Osteoblast (primary cell): ENCODE data around the gene EYS. TPM values are rescaled to one million over a fixed set of nuclear protein-coding genes. Genes with fewer than 3 reads are reported as not detected.
A peak's percentile ranks its signal among the peaks of the same experiment; 100 is the strongest.

Experiments used
- DNase-seq: peaks from one replicate; pipeline ENCODE4 v3.0.0; 2011; ENCODE audit warnings: low spot score, mixed read lengths; ENCODE audit not compliant: insufficient read length; ENCODE audit errors: missing footprints
- H2AFZ ChIP-seq: 2 replicates; pipeline ENCODE4 v1.6.0; 2011; ENCODE audit warnings: mild to moderate bottlenecking, low read length
- H3K27ac ChIP-seq: 2 replicates; pipeline ENCODE4 v1.5.1; 2011; ENCODE audit warnings: mild to moderate bottlenecking, low read depth, low read length, moderate library complexity
- H3K27me3 ChIP-seq: 2 replicates; pipeline ENCODE4 v1.6.0; 2012; ENCODE audit warnings: mild to moderate bottlenecking, control low read depth, inconsistent platforms, low read length, moderate library complexity; ENCODE audit not compliant: insufficient read depth
- H3K36me3 ChIP-seq: 2 replicates; pipeline ENCODE4 v1.5.1; 2011; ENCODE audit warnings: mild to moderate bottlenecking, low read length, control low read depth, moderate library complexity; ENCODE audit not compliant: insufficient read depth
- H3K4me1 ChIP-seq: 2 replicates; pipeline ENCODE4 v1.5.1; 2011; ENCODE audit warnings: mild to moderate bottlenecking, low read length, control low read depth, moderate library complexity; ENCODE audit not compliant: insufficient read depth
- H3K4me2 ChIP-seq: 2 replicates; pipeline ENCODE4 v1.6.0; 2011; ENCODE audit warnings: mild to moderate bottlenecking, low read length; ENCODE audit not compliant: insufficient read depth
- H3K4me3 ChIP-seq: fragments of 200-600 bp; sonication (generic); 3 replicates; pipeline ENCODE4 v1.5.1; 2012; ENCODE audit warnings: mild to moderate bottlenecking, low read length, inconsistent platforms; ENCODE audit not compliant: insufficient read depth
- H3K79me2 ChIP-seq: 2 replicates; pipeline ENCODE4 v1.6.0; 2012; ENCODE audit warnings: mild to moderate bottlenecking, low read length, control low read depth, inconsistent platforms; ENCODE audit not compliant: insufficient read depth
- H3K9me3 ChIP-seq: 2 replicates; pipeline ENCODE4 v1.5.1; 2011; ENCODE audit warnings: low read depth, low read length, control low read depth
- H4K20me1 ChIP-seq: 2 replicates; pipeline ENCODE4 v1.6.0; 2012; ENCODE audit warnings: mild to moderate bottlenecking, low read length, control low read depth; ENCODE audit not compliant: insufficient read depth
- CTCF ChIP-seq: IDR thresholded peaks from 2 replicates; pipeline ENCODE4 v1.5.1; 2011; ENCODE audit warnings: mild to moderate bottlenecking, low read depth, low read length, moderate library complexity; ENCODE audit errors: extremely low read depth
- total RNA-seq: library from RNA; depleted of rRNA; stranded (reverse); fragments of >200 nt; gene quantifications from 2 replicates; pipeline ENCODE4 v1.2.3, GENCODE V29; 2012

EYS gene
- total RNA-seq, 1 donor: under 0.01 TPM

- Histone ChIP-seq H3K4me1 (peaks cover 7% of the 10 kb centered on the region), H3K36me3 (no peaks in the 10 kb centered on the region), H4K20me1 (no peaks in the 10 kb centered on the region), H3K9me3 (no peaks in the 10 kb centered on the region), H3K79me2 (no peaks in the 10 kb centered on the region), H3K27ac (no peak overlapping the region), H3K27me3 (no peaks in the 10 kb centered on the region), H3K4me2 (peak overlapping the region; percentile 32), H2AFZ (no peak overlapping the region), H3K4me3 (no peak overlapping the region)
- no peak for TF ChIP-seq CTCF
- no peak for DNase-seq
Measured at GRCh38 chr6:63731930-63732329, 1975.1 kb downstream of the EYS start.

GRCh38 chr6:63730311-63730710 is 1976.7 kb downstream of the EYS start:
- no peak for TF ChIP-seq CTCF
- H3K4me3 ChIP-seq: no peak overlapping the region
- DNase-seq: no peak
- H3K4me1 ChIP-seq: peaks cover 7% of the 10 kb centered on the region
- H4K20me1 ChIP-seq: no peaks in the 10 kb centered on the region
- no peak overlapping the region for H3K27ac ChIP-seq
- H3K9me3 ChIP-seq: no peaks in the 10 kb centered on the region
- no peaks in the 10 kb centered on the region for H3K36me3 ChIP-seq
- H2AFZ ChIP-seq: no peak overlapping the region
- H3K79me2 ChIP-seq: no peaks in the 10 kb centered on the region
- H3K27me3 ChIP-seq: no peaks in the 10 kb centered on the region
- H3K4me2 ChIP-seq: no peak overlapping the region

- no peak for DNase-seq
- H3K27ac ChIP-seq: no peak overlapping the region
Measured at GRCh38 chr6:63724721-63725120, 1982.3 kb downstream of the EYS start.

GRCh38 chr6:63721181-63721580 is 1985.8 kb downstream of the EYS start:
- Histone ChIP-seq H3K9me3 (no peaks in the 10 kb centered on the region), H3K79me2 (no peaks in the 10 kb centered on the region)
- TF ChIP-seq CTCF: no peak

More at GRCh38 chr6:63724721-63725120, 1982.3 kb downstream of the EYS start:
- Histone ChIP-seq H3K4me1 (no peaks in the 10 kb centered on the region), H3K36me3 (no peaks in the 10 kb centered on the region), H3K4me2 (no peak overlapping the region), H3K27me3 (no peaks in the 10 kb centered on the region), H4K20me1 (no peaks in the 10 kb centered on the region), H3K9me3 (no peaks in the 10 kb centered on the region), H3K4me3 (no peak overlapping the region), H3K79me2 (no peaks in the 10 kb centered on the region), H2AFZ (no peak overlapping the region)
- TF ChIP-seq CTCF: no peak

More at GRCh38 chr6:63721181-63721580, 1985.8 kb downstream of the EYS start:
- Histone ChIP-seq H3K27ac (no peak overlapping the region), H3K4me1 (no peaks in the 10 kb centered on the region), H3K27me3 (no peaks in the 10 kb centered on the region), H2AFZ (no peak overlapping the region), H3K4me2 (no peak overlapping the region), H3K36me3 (no peaks in the 10 kb centered on the region), H3K4me3 (no peak overlapping the region), H4K20me1 (no peaks in the 10 kb centered on the region)
- DNase-seq: no peak
